ENCODE results near the gene SGIP1. TPM values are rescaled to one million over a fixed set of nuclear protein-coding genes. Genes with fewer than 3 reads are reported as not detected.

SGIP1 gene
- total RNA-seq, 1 donor from 2014 or later = 16.0 TPM

DNA sequence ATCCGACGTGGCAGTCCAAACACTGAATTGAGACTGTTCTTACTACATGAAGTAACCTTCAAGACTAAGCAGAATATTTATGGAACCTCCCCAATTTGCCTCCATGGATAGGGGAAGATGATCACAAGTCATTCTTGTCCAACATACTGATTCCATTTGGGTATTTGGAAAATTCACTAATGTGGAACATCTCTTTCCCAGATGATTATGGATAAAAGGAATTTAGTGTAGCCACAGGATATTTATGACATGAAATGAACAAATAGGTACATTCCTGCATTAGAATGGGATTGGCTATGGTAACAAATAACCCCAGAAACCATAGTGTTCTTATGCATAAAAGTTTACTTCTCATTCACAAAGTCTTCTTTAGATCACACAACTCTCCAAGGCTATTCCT is 40.2 kb upstream of the SGIP1 start:
- no peak for DNase-seq (ENCODE audit: low spot score, unreplicated experiment)
- Mint-ChIP-seq H3K36me3 (ENCODE audit: insufficient read depth) (no peaks in the 10 kb centered on the region), H3K4me3 (ENCODE audit: low read depth) (no peak overlapping the region), H3K27me3 (peaks cover 45% of the 10 kb centered on the region), H3K27ac (no peak overlapping the region), H3K9me3 (ENCODE audit: low read depth) (no peaks in the 10 kb centered on the region), H3K4me1 (ENCODE audit: low read depth) (no peaks in the 10 kb centered on the region)
- TF ChIP-seq, protein P1, sequence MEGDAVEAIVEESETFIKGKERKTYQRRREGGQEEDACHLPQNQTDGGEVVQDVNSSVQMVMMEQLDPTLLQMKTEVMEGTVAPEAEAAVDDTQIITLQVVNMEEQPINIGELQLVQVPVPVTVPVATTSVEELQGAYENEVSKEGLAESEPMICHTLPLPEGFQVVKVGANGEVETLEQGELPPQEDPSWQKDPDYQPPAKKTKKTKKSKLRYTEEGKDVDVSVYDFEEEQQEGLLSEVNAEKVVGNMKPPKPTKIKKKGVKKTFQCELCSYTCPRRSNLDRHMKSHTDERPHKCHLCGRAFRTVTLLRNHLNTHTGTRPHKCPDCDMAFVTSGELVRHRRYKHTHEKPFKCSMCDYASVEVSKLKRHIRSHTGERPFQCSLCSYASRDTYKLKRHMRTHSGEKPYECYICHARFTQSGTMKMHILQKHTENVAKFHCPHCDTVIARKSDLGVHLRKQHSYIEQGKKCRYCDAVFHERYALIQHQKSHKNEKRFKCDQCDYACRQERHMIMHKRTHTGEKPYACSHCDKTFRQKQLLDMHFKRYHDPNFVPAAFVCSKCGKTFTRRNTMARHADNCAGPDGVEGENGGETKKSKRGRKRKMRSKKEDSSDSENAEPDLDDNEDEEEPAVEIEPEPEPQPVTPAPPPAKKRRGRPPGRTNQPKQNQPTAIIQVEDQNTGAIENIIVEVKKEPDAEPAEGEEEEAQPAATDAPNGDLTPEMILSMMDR (IDR thresholded peaks at IDR 0.05; ENCODE audit: unreplicated experiment) = no peak

DNA sequence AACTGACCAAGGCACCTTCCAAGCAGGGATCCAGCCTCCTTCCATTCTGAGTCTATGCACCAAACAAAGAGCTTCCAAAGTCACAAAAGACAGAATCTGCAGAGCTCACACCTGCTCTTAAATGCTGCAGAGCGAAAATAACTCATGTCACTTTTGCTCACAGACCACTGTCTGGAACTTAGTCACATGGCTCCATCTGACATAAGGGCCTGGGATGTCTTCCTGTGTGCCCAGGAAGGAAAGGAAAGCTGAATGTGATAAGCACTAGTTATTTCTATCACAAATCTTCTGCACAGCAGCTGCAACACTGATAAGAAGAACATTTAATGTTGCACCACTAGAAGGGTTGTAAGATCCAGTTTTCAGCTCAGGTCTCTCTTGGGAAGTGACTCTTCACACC is 39.5 kb upstream of the SGIP1 start:
- H3K36me3 Mint-ChIP-seq (ENCODE audit: insufficient read depth) = no peaks in the 10 kb centered on the region
- no peak overlapping the region for H3K4me3 Mint-ChIP-seq (ENCODE audit: low read depth)
- DNase-seq (ENCODE audit: low spot score, unreplicated experiment) = no peak
- H3K27ac Mint-ChIP-seq = no peak overlapping the region
- no peaks in the 10 kb centered on the region for H3K9me3 Mint-ChIP-seq (ENCODE audit: low read depth)
- TF ChIP-seq, protein P1 (IDR thresholded peaks at IDR 0.05; ENCODE audit: unreplicated experiment) = no peak
- H3K27me3 Mint-ChIP-seq = peaks cover 47% of the 10 kb centered on the region
- H3K4me1 Mint-ChIP-seq (ENCODE audit: low read depth) = no peaks in the 10 kb centered on the region

DNA sequence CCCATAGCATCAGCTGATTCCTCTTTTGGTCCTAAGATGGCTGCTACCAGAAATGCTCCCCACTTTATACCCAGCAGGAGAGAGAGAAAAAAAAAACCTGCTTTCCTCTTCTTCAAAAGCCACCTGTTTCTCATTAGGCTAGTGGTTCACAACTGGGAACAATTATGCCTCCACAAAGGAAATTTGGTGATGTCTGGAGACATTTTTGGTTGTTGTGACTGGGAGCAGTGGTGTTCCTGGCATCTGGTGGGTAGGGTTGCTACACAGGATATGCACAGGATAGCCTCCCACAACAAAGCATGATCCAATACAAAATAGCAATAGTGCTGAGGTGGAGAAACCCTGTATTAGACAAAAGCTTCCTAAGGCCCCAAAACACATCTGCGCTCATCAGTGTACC is 38.5 kb upstream of the SGIP1 start:
- no peak overlapping the region for H3K4me3 Mint-ChIP-seq (ENCODE audit: low read depth)
- no peak overlapping the region for H3K27ac Mint-ChIP-seq
- no peak for DNase-seq (ENCODE audit: low spot score, unreplicated experiment)
- H3K4me1 Mint-ChIP-seq (ENCODE audit: low read depth) = no peaks in the 10 kb centered on the region
- peaks cover 49% of the 10 kb centered on the region for H3K27me3 Mint-ChIP-seq
- H3K36me3 Mint-ChIP-seq (ENCODE audit: insufficient read depth) = no peaks in the 10 kb centered on the region
- TF ChIP-seq, protein P1 (IDR thresholded peaks at IDR 0.05; ENCODE audit: unreplicated experiment) = no peak
- no peaks in the 10 kb centered on the region for H3K9me3 Mint-ChIP-seq (ENCODE audit: low read depth)

DNA sequence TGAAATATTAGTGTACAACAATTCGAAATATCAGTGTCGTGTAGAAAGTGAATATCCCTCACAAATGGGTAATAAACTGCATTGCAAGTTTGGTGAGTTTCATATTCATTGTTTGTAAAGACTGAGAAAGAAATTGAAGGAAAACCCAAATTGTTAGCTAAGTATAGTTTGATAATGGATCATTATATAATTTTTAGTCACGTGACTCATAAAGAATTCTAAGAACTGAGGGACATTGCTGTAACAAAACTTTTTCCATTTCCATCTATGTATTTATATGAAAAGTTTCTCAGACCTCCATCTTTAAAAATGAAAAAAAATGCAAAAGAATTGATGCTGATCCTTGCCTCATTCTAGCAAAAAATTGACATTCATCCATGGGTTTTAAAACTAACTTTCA is 36.0 kb upstream of the SGIP1 start:
- Mint-ChIP-seq H3K27me3 (peaks cover 55% of the 10 kb centered on the region), H3K9me3 (ENCODE audit: low read depth) (no peaks in the 10 kb centered on the region), H3K27ac (no peak overlapping the region), H3K4me1 (ENCODE audit: low read depth) (no peaks in the 10 kb centered on the region), H3K36me3 (ENCODE audit: insufficient read depth) (no peaks in the 10 kb centered on the region), H3K4me3 (ENCODE audit: low read depth) (no peak overlapping the region)
- TF ChIP-seq, protein P1 (IDR thresholded peaks at IDR 0.05; ENCODE audit: unreplicated experiment) = no peak
- DNase-seq (ENCODE audit: low spot score, unreplicated experiment) = no peak

DNA sequence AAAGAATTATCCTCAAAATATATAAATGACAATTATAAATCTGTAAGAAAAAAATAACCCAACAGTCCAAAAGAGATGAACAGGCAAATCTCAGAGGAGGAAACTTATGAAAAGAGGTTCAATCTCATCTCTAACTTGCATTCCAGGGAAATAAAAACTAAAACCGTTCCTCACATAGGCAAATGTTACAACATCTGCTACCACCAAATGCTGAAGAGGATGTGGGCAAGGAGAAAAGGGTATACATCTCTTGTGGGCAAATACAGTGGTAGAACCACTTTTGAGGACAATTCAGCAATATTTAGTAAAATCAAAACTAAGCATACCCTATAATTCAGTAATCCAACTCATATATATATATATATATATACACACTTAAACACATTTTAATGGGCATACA is 33.7 kb upstream of the SGIP1 start:
- Mint-ChIP-seq H3K4me1 (ENCODE audit: low read depth) (no peaks in the 10 kb centered on the region), H3K27ac (no peak overlapping the region), H3K4me3 (ENCODE audit: low read depth) (no peak overlapping the region), H3K27me3 (peaks cover 60% of the 10 kb centered on the region), H3K9me3 (ENCODE audit: low read depth) (no peaks in the 10 kb centered on the region), H3K36me3 (ENCODE audit: insufficient read depth) (no peaks in the 10 kb centered on the region)
- TF ChIP-seq, protein P1 (IDR thresholded peaks at IDR 0.05; ENCODE audit: unreplicated experiment) = no peak
- no peak for DNase-seq (ENCODE audit: low spot score, unreplicated experiment)

All from progenitor cell of endocrine pancreas (in vitro differentiated cells).